SH-SY5Y (cell line): ENCODE data around the gene CFAP299.

ENCODE experiments used
- GATA2 ChIP-seq: IDR thresholded peaks from 2 replicates; pipeline ENCODE4 v1.6.1; 2011; ENCODE audit warnings: mild to moderate bottlenecking, low read depth, low read length
- GATA3 ChIP-seq: IDR thresholded peaks from 2 replicates; pipeline ENCODE4 v1.6.1; 2011; ENCODE audit warnings: low read depth, mild to moderate bottlenecking, low read length, moderate library complexity

DNA sequence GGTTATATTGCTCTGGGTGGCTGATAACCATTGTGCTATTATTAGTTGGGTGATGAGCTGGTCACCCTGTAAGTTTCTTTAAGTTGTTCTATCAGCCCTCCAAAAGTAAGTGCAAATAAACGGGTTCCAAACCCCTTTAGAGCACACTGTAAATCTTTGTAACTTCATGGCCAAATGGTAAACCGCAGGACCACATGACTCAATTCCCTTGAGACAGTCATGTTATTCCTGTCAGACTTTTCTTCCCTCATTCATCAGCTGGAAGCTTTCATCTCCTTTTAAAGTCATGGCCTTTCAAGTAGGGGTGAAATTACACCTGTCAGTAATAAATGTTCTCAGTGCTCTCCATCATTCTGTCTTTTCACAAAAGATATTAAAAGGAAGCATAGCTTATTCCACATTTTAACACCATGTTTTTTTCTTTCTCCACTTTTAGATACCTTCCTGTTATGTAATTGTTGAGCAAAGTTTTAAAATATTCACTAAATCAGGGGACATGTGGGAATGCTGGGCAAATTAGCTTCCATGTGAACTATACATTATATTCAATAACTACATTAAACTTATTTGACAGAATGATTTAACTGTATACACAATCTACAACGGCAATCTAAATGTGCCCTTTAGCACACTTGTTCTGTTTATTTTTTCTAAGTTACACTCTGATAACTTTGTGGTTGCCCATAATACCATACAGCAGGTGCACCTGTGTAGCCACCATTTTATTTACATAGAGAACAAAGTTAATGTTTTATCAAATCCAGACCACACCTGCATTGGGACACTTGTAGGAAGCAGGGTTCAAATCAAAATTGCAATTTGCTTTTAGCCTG lies 275.5 kb downstream of the CFAP299 start:
- TF ChIP-seq GATA2 (no peak), GATA3 (no peak)
